IMR-90 (cell line): ENCODE measurements around the gene GPRC6A. TPM values are rescaled to one million over a fixed set of nuclear protein-coding genes. Genes with fewer than 3 reads are reported as not detected.

ENCODE experiments used
- ATAC-seq: fragments of 200-7000 bp; cut with Tn5 transposase; 2 replicates; pipeline ENCODE4 v1.9.1; 2020; ENCODE audit warnings: low read depth, mild to moderate bottlenecking, moderate library complexity
- BruUV-seq: library from RNA; stranded (reverse); fragments of 400-500 nt; replicated peaks from 2 replicates; lab custom pipeline; 2021; lab: Mats Ljungman, UMichigan
- CTCF ChIA-PET: fragments of 300-600 bp; formaldehyde crosslinking; extraction: SDS; loops from one replicate; lab custom pipeline; 2021; ENCODE audit warnings: antibody characterized with exemption; lab: Yijun Ruan, JAX
- POLR2A ChIA-PET: fragments of 300-600 bp; sonication (Branson Sonifier 250); formaldehyde crosslinking; loops from one replicate; lab custom pipeline; 2022; ENCODE audit warnings: antibody characterized with exemption; ENCODE audit not compliant: unreplicated experiment; lab: Charles Lee
- DNase-seq: peaks from one replicate; pipeline ENCODE4 v3.0.0; 2013
- H2AFZ ChIP-seq: replicated peaks from 2 replicates; pipeline ENCODE3; 2013; ENCODE audit warnings: low read length, mild to moderate bottlenecking; ENCODE audit not compliant: poor library complexity
- H2AK5ac ChIP-seq: 2 replicates; pipeline ENCODE4 v1.6.1; 2013; ENCODE audit warnings: low read depth, low read length, inconsistent platforms
- H2AK9ac ChIP-seq: replicated peaks from 2 replicates; pipeline ENCODE3; 2013; ENCODE audit warnings: mild to moderate bottlenecking, low read depth, low read length, moderate library complexity; ENCODE audit not compliant: poor library complexity
- H2BK120ac ChIP-seq: 2 replicates; pipeline ENCODE4 v1.6.1; 2013; ENCODE audit warnings: low read depth, low read length, inconsistent platforms
- H2BK15ac ChIP-seq: 3 replicates; pipeline ENCODE4 v1.6.1; 2013; ENCODE audit warnings: low read depth, low read length, inconsistent platforms
- H2BK20ac ChIP-seq: 2 replicates; pipeline ENCODE4 v1.6.1; 2013; ENCODE audit warnings: low read depth, mild to moderate bottlenecking, inconsistent platforms, low read length, moderate library complexity
- H2BK5ac ChIP-seq: 2 replicates; pipeline ENCODE4 v1.6.1; 2013; ENCODE audit warnings: mild to moderate bottlenecking, low read depth, low read length, inconsistent platforms; ENCODE audit not compliant: poor library complexity, severe bottlenecking
- H3K14ac ChIP-seq: replicated peaks from 2 replicates; pipeline ENCODE4 v1.6.1; 2013; ENCODE audit warnings: low read depth, low read length, inconsistent platforms
- H3K18ac ChIP-seq: 2 replicates; pipeline ENCODE4 v1.6.1; 2013; ENCODE audit warnings: low read depth, low read length, control low read depth
- H3K23ac ChIP-seq: 2 replicates; pipeline ENCODE4 v1.6.1; 2013; ENCODE audit warnings: low read depth, low read length, inconsistent platforms
- H3K27ac ChIP-seq: 2 replicates; pipeline ENCODE4 v1.5.1; 2013; ENCODE audit warnings: mild to moderate bottlenecking, control low read depth, low read length; ENCODE audit not compliant: insufficient read depth
- H3K27me3 ChIP-seq: 2 replicates; pipeline ENCODE4 v1.6.1; 2013; ENCODE audit warnings: low read length; ENCODE audit not compliant: control insufficient read depth, insufficient read depth
- H3K36me3 ChIP-seq: 2 replicates; pipeline ENCODE4 v1.6.1; 2013; ENCODE audit warnings: low read length, mixed read lengths; ENCODE audit not compliant: control insufficient read depth, insufficient read depth
- H3K4ac ChIP-seq: 2 replicates; pipeline ENCODE4 v1.6.1; 2013; ENCODE audit warnings: low read depth, low read length, inconsistent platforms
- H3K4me1 ChIP-seq: 2 replicates; pipeline ENCODE4 v1.6.1; 2013; ENCODE audit warnings: low read length, mixed read lengths; ENCODE audit not compliant: control insufficient read depth, insufficient read depth
- H3K4me2 ChIP-seq: 2 replicates; pipeline ENCODE4 v1.6.1; 2013; ENCODE audit warnings: low read depth, mild to moderate bottlenecking, control low read depth, low read length, moderate library complexity
- H3K4me3 ChIP-seq: 2 replicates; pipeline ENCODE4 v1.5.1; 2013; ENCODE audit warnings: low read depth, mild to moderate bottlenecking, control low read depth, low read length, moderate library complexity; ENCODE audit not compliant: insufficient read depth
- H3K56ac ChIP-seq: 2 replicates; pipeline ENCODE4 v1.6.1; 2013; ENCODE audit warnings: low read length, inconsistent platforms; ENCODE audit not compliant: insufficient read depth; ENCODE audit errors: extremely low read depth
- H3K79me1 ChIP-seq, 2 experiments: 2 replicates each; pipeline ENCODE4 v1.6.1; 2013; ENCODE audit warnings: low read length in 2 of 2, inconsistent platforms in 1 of 2, low read depth in 1 of 2
- H3K9ac ChIP-seq: 2 replicates; pipeline ENCODE4 v1.6.1; 2013; ENCODE audit warnings: low read depth, low read length, control low read depth
- H3K9me1 ChIP-seq: 2 replicates; pipeline ENCODE4 v1.6.1; 2013; ENCODE audit warnings: low read length, inconsistent platforms; ENCODE audit not compliant: insufficient read depth
- H3K9me3 ChIP-seq: 2 replicates; pipeline ENCODE4 v1.6.1; 2013; ENCODE audit warnings: low read length; ENCODE audit not compliant: control insufficient read depth, insufficient read depth
- H4K20me1 ChIP-seq: 2 replicates; pipeline ENCODE4 v1.6.1; 2013; ENCODE audit warnings: low read length, inconsistent platforms; ENCODE audit not compliant: insufficient read depth
- H4K5ac ChIP-seq: 2 replicates; pipeline ENCODE4 v1.6.1; 2013; ENCODE audit warnings: mild to moderate bottlenecking, low read depth, low read length, control low read depth
- H4K8ac ChIP-seq, 2 experiments: 2 replicates each; pipeline ENCODE4 v1.6.1; 2013; ENCODE audit warnings: low read depth in 2 of 2, low read length in 2 of 2, control low read depth in 1 of 2, inconsistent platforms in 1 of 2
- H4K91ac ChIP-seq: 2 replicates; pipeline ENCODE4 v1.6.1; 2013; ENCODE audit warnings: low read depth, low read length, inconsistent platforms; ENCODE audit not compliant: insufficient read depth
- FOS ChIP-seq: fragments of 150-350 bp; IDR thresholded peaks from 2 replicates; pipeline ENCODE4 v1.6.1; 2016; ENCODE audit warnings: low read depth, low read length
- MXI1 ChIP-seq: IDR thresholded peaks from 2 replicates; pipeline ENCODE4 v1.6.1; 2012; ENCODE audit warnings: low read depth, mild to moderate bottlenecking, low read length, moderate library complexity, borderline replicate concordance
- NFE2L2 ChIP-seq: fragments of 150-350 bp; IDR thresholded peaks from 2 replicates; pipeline ENCODE4 v1.6.1; 2016; ENCODE audit warnings: low read depth, mild to moderate bottlenecking, low read length
- USF2 ChIP-seq: fragments of 150-350 bp; IDR thresholded peaks from 2 replicates; pipeline ENCODE4 v1.6.1; 2017; ENCODE audit warnings: mild to moderate bottlenecking, antibody characterized with exemption, low read length, low read depth
- WGBS, 2 experiments: methylation state at CpG; one replicate each; pipeline versions ENCODE4 v1.1.5 to v1.1.7; 2013; ENCODE audit warnings: missing lambda C conversion rate in 2 of 2; ENCODE audit not compliant: insufficient read length in 1 of 2; ENCODE audit errors: extremely low coverage in 2 of 2; 5-methylcytosine and 5-hydroxymethylcytosine counted together
- dilution Hi-C: fragments of 300-500 bp; cut with HindIII; formaldehyde crosslinking; loops from one replicate; pipeline ENCODE4 v1.14.3; 2018; ENCODE audit warnings: low sequenced_read_pairs; ENCODE audit not compliant: unreplicated experiment
- in situ Hi-C: fragments of 300-500 bp; cut with MboI; formaldehyde crosslinking; loops from 3 replicates; pipeline ENCODE4 v1.14.3; 2019; ENCODE audit warnings: low sequenced_read_pairs, inconsistent platforms, mixed read lengths
- intact Hi-C: fragments of 100-400 bp; cut with micrococcal nuclease; formaldehyde crosslinking; loops from 2 replicates; pipeline ENCODE4 v1.10.0; 2022
- polyA plus RNA-seq, 3 experiments: library from polyadenylated mRNA; depleted of rRNA; stranded (reverse); fragments of >200 nt; gene quantifications; 2 replicates each; pipeline ENCODE4 v1.2.3, GENCODE V29; 2012; ENCODE audit warnings: low replicate concordance in 1 of 3
- total RNA-seq: library from RNA; depleted of rRNA; stranded (reverse); fragments of >200 nt; gene quantifications from 2 replicates; pipeline ENCODE4 v1.2.3, GENCODE V29; 2012
- TF ChIP-seq, protein P1 (sequence below): fragments of 150-350 bp; IDR thresholded peaks from 2 replicates; pipeline ENCODE4 v1.6.1; 2016; ENCODE audit warnings: low read depth, mild to moderate bottlenecking, low read length, moderate library complexity, borderline replicate concordance

The GPRC6A gene
- total and polyA plus RNA-seq, 2 of the 4 experiments (the other 2 are of a cell fraction) = not detected

GRCh38 chr6:116877743-116878142, 48.9 kb upstream of the GPRC6A start:
- Histone ChIP-seq H3K14ac (no peak overlapping the region), H3K79me1 (no peaks in the 10 kb centered on the region), H3K23ac (no peak overlapping the region), H2AFZ (peak overlapping the region; percentile 11), H2AK5ac (no peak overlapping the region), H3K9ac (no peak overlapping the region), H2BK5ac (no peak overlapping the region), H2BK20ac (no peak overlapping the region), H4K8ac (no peak overlapping the region), H3K9me3 (no peaks in the 10 kb centered on the region; the same call in 1 of the 2 replicates), H3K27ac (no peak overlapping the region), H2BK15ac (no peak overlapping the region), H3K4me2 (no peak overlapping the region), H4K91ac (no peak overlapping the region), H4K20me1 (no peaks in the 10 kb centered on the region), H3K56ac (no peak overlapping the region), H3K36me3 (no peaks in the 10 kb centered on the region), H3K18ac (no peak overlapping the region), H4K5ac (no peak overlapping the region), H2BK120ac (no peak overlapping the region), H3K4me3 (no peak overlapping the region), H3K4me1 (no peaks in the 10 kb centered on the region), H3K9me1 (no peaks in the 10 kb centered on the region), H3K4ac (no peak overlapping the region), H2AK9ac (no peak overlapping the region), H3K27me3 (peaks cover 21% of the 10 kb centered on the region)
- no TSS peak for BruUV-seq
- no peak for ATAC-seq
- 27% methylated on average over 2 of the region's 10 CpGs; no CpG with 5 or more reads in 1 of the 2 experiments for WGBS, 2 experiments
- POLR2A ChIA-PET = no interaction called here
- no peak for DNase-seq
- CTCF ChIA-PET = no interaction called here
- dilution Hi-C loops = no loop called here
- TF ChIP-seq FOS = no peak
- no peak for TF ChIP-seq MXI1
- TF ChIP-seq USF2 = no peak
- TF ChIP-seq NFE2L2 = no peak
- TF ChIP-seq, protein P1, sequence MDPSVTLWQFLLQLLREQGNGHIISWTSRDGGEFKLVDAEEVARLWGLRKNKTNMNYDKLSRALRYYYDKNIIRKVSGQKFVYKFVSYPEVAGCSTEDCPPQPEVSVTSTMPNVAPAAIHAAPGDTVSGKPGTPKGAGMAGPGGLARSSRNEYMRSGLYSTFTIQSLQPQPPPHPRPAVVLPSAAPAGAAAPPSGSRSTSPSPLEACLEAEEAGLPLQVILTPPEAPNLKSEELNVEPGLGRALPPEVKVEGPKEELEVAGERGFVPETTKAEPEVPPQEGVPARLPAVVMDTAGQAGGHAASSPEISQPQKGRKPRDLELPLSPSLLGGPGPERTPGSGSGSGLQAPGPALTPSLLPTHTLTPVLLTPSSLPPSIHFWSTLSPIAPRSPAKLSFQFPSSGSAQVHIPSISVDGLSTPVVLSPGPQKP = no peak
- in situ Hi-C loops = no loop called here
- intact Hi-C loops = no loop called here
